ENCODE data around the gene DAP.
"Not testable (repeated sequence)": the region's sequence is repeated elsewhere in the genome, so short reads cannot be mapped to it uniquely, and the experiment has no call there.

DAP gene

DNA sequence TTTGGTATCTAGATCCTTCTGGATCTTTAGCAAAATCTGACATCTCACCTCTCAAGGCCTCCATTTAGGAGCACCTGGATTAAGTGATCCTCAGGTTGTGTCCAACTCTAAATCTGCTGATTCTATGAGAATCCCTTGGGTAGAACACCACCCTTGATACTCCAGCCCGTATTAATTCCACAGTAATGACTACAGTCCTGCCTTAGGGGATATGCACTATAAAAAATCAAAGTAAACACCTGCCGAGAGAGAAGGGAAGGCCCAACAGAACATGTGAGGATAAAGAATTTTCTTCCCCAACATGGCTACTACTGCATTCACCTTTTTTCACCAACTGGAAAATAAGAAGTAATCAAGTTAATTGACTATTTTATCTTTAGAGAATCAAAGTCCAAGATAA, 27.6 kb downstream of the DAP start:
- DNase-seq: no peak

DNA sequence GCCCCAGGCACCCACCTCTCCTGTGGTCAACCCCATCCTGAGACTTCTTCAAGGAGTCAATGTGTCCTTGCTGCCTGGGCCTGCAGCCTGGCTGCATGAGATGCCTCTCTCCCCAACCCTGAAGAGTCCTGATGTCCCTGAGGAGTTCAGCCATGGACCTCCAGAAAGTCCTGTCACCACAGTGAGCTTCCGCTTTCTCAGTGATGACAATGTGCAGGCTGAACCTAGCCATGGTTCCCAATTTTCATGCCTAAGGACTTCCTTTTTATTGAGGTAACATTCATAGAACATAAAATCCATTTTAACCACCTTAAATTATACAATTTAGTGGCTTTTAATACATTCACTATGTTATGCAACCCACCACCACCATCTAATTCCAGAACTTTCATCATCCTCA, 29.1 kb downstream of the DAP start:
- DNase-seq: no peak

DNA sequence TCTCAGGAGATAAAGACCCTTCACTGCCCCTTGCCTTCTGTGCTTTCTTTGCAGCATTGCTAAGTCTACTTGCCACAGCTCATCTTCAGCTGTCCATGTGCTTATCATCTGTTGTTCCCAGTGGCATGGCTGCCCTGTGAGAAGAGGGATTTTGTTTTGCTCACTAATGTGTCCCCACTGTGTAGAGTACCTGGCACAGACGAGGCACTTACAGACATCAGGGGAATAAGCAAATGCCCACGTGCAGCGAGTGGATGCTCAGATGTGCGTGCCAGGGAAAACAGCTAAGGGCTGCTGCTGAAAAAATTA, 31.0 kb downstream of the DAP start:
- DNase-seq: no peak

DNA sequence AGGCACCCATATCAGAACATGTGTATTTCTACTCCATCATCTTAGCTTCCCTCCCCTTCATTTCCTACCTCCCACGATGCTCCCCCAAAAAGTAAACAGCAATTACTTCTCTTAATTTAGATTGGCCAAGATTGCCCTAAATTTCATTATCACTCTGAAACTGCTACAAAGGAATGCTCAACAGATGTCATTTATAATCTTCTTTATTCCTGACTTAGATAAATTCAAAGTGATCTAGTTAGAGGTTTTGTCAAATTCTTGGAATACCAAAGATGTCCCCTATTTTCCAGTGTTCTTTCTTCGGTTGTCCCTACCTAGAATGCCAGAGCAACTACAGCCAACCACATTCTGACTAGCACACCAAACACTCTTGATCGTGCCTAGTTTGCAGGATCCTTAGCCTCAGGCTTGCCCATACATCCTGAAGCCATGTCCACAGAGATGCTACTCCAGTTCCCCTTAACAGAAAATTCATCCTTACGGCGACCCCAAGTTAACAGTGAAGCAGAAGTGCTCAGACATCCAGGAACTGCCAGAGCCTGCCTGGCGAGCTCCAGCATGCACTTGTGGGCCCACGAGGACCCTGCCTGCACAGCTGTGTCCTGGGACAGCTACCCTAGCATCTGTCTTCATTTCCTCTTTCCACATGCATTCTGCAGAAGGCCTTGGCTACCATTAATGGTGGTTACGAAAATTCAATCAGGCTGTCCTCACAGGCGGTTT, 31.6 kb downstream of the DAP start:
- peak; percentile 74 for DNase-seq

DNA sequence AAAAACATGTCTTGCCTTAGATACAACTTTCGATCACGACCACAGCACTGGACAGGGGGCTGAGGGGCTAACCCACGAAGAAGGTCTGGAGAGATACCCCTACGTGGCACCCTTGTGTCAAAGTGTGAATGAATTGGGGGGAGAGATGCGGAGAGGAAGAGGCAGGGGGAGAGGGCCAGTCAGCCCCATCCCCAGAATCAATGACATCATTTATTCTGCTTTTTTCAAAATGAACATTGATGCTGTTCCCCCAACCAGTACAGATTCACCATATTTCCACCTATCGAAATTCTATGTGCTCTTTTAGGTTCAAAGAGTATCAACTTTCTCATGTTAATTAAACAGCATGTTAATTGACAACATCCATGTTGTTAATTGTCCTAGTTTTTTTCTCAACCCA, 32.4 kb downstream of the DAP start:
- no peak for DNase-seq

DNA sequence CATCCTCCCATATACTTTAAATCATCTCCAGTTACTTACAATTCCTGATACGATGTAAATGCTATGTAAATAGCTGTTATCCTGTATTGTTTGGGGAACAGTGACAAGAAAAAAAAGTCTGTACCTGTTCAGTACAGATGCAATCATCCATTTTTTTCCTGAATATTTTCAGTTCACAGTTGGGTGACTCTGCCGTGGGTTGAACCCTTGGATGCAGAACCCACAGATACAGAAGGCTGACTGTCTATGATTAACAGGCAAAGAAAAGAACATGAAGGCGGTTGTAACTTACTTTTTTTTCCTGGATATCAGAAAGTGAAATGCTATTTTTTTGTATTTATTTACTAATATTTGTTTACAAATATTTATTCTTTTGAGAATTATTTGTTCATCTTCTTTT, 33.2 kb downstream of the DAP start:
- DNase-seq: no peak

DNA sequence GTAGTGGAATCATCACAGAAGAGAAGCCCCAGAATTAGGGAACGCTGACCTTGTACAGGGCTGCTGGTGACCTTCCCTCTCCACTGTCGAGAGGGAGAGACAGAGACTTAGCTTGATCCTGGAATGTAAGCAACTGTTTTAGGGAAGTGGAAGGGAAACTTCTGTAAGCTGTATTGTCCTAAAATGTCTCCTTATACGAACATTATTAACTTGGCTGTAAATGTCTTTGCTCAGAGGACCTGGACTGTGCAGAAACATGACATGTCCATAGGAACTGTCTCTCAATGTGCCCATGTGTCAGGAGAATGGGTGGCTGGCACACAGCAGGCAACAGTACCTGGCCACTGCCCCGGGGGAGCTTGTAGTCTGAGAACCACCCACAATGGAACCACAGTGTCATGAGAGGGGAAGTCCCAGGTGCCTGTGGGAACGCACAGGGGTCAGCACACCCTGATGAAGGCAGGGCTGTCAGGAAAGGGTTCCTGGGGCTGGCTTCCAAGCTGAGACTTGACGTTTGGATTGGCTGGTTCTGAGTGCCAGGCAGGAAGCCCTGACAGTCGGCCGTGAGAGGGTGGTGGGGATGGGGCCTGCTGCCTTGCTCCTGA, 34.0 kb downstream of the DAP start:
- no peak for DNase-seq

DNA sequence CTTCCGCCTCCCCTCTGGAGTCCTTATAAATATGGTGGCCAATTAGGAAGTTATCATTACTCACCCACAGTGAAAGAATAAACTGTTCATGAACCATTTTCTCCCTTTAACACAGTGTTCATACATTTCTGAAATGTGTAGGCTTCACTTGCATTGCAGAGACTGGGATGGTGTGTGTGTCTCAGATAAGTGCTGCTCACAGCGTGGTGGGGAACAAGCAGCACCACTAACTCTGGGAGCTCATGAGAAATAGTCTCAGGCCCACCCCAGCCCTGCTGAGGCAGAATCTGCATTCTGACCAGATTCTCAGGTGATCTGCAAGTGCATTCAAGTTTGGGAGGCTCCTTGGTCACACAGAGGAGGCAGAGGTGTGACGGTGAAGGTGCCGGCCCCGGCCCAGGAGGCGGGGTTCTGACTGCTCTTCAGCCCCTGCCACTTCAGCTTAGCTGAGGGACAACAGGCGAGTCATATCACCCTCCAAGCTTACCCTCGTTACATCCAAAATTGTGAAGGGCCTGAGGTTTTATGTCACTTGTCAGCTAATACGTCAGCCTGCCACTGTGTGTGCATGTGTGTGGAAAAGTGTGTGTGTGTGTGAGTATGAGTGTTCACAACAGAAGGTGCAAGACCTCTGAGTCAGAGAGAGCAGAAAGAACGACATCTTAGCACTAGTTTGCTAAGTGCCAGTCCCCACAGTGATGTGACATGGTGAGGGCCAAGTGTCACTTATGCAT, 34.7 kb downstream of the DAP start:
- DNase-seq: no peak

DNA sequence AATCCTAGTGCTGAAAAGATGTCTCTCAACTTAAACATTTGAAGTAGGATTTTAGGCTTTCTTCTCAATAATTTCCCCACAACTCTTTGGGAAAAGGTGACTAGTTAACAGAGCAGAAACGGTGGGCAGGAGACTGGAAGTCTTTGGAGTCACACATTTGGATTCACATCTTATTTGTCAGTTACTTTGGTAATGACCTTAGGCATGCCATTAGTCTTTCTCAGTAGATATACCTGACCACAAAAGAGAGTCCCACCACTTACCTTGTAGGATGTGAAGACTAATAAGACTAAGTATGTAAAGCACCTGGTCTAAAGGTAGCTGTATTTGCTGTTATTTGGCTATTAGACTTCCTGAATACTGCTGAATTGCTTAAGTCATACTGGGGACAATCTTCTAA, 35.4 kb downstream of the DAP start:
- DNase-seq: no peak

DNA sequence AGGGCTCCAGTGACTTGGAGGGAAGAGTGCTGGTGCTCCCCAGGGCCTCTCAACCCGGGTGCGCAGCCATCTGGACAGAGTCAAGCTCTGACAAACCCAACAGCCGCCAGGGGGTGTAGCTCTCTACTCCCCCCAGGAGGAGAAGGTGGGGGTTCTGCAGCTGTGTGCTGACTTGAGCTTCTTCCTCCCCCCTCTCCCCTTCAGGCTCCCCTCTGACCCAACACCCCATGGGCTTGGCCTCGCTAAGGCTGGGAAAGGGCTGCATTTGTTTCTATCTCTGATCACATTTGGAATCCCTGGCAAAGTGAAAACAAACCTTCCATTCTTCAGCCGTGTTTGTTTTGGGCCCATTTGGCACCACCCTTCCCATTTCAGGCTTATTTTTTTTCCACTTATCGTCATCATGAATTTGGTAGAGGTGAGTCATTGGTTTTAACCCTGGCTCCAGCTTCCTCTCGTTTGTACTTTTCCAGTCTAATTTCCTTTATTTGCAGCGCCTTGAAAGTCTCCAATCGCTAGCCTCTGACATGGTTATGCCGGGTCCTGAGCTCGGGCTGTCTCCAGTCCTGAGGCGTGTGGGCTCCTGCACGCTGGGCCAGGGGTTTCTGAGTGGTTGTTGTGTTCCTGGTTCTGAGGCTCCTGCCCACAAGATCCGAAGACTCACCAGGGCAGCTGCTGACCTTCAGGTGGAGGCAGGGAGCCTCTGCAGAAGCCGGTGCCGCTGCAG, 36.1 kb downstream of the DAP start:
- no peak for DNase-seq

DNA sequence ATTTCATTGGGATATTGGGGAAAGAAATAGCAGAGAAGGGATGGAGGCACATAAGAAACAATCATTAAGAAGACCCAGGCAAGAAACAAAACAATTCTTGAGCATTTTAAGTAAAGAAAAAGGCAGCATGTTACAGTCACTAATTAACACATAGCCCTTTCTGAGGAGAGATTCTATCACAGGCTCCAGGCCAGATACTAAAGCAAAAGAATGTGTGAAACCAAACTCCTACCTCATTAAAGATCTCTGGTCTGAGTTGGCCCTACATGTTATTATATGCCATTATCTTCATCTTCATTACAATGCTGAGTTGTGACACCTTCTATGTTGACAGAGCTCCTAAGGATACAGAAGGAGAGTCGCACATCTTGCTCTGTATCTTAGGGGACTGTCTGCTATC, 37.5 kb downstream of the DAP start:
- no peak for DNase-seq

DNA sequence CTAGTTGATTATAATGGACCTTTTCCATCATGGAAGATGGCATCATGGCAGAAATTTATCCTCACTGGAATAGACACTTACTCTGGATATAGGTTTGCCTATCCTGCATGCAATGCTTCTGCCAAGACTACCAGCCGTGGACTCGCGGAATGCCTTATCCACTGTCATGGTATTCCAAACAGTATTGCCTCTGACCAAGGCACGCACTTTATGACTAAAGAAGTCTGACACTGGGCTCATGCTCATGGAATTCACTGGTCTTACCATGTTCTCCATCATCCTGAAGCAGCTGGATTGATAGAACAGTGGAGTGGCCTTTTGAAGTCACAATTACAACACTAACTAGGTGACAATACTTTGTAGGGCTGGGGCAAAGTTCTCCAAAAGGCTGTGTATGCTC, 40.3 kb downstream of the DAP start:
- not testable (repeated sequence) for DNase-seq

DNA sequence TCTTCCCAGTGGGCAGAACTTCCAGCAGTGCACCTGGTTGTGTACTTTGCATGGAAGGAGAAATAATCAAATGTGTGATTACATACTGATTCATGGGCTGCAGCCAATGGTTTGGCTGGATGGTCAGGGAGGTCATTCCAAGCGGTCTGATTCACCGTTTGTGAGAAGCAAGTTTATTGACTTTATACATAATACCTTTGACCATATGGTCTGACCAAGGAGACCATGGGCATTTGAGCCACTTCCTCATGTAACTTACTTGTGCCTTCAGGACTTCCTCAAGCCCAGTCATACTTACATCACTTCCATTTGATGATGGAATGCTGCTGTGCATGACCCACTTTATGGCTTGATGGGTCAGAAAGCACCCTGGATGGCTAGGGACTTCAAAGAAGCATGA, 41.1 kb downstream of the DAP start:
- DNase-seq: no peak

DNA sequence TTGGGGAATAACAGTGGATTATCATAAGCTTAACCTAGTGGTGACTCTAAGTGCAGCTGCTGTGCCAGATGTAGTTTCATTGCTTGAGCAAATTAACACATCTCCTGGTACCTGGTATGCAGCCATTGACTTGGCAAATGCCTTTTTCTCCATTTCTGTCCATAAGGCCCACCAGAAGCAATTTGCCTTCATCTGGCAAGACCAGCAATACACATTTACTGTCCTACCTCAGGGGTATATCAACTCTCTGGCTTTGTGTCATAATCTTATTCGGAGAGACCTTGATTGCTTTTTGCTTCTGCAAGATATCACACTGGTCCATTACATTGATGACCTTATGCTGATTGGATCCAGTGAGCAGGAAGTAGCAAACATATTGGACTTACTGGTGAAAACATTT, 42.4 kb downstream of the DAP start:
- DNase-seq: not testable (repeated sequence)

DNA sequence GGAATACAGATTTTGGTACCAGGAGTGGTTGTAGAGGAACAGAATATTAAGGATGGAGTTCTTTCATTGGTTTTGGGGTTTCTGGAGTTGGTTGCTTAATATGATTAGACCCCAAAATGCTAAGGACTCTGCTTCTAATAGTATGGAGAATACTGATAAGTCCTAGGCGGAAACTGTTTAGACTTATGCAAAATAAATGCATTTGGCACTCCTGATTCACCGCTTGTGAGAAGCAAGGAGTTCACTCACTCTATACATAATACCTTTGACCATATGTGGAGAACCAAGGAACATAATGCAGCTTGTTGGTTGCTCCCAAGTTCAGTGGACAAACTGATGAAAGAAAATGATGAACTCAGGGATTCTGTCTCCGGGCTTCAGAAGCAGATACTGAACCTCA, 44.2 kb downstream of the DAP start:
- not testable (repeated sequence) for DNase-seq

DNA sequence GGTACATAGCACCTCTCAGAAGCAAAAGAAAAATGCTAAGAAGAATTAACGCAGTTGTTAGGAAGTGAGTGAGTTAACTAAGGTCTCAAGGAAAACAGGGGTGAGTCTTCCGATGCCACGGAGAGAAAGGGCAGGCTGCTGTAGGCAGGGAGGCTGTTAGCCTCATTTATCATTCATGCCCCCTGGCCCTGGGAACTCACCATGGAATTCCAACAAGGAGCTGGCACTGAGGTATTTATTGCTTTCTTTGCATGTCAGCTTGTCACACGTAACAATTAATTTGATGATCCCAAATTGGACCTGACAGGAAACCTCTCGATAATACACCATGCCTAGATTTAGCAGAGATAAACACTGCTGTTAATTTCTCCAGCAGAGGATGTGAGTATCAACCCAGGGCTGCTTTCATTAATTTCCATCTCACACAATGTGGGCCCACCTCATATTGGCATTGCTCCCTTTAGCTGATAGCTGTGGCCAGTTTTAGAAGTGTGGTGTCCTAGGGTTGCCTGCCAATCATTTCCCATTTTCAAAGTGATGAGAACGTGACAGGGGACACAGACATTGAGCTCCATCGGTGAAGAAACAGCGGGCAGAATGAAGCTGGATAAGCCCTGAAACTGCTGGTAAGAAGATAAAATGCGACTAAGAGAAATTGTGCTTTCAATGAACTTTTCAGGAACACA, 45.3 kb downstream of the DAP start:
- DNase-seq: no peak

DNA sequence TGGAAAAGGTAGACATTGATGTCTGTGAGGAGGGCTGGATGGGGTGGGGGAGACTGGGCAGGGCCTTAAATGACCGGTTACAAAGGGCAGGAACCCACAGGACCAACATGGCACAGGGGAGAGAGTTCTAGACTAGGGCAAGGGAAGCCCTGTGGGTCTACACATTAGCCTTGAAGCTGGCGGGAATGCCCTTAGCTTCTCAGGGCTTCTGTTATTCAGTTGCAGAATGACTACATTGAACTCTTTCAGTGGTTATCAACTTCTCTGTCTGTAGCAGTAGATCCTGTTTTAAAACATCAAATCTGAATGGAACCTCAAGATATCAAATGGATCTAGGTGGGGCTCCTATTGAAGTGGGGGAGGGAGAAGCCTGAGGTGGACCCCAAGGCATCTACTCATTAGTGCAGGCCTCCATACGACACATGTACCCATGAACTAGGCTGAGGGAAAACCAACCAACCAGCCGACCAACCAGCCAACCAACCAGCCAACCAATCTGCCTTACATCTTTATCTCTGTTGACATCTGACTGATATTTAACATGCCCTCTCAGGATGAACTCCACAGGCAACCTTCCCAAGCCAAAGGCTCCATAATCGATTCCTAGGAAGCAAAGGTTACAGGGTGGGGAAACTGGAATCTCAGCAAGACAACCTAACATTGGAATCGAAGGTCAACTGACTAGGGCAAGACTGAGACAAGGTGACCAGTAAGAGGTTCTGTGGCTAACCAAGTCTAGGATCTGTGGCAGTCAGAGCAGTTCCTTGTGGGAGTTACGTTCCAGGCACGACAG, 48.3 kb downstream of the DAP start:
- DNase-seq: no peak

DNA sequence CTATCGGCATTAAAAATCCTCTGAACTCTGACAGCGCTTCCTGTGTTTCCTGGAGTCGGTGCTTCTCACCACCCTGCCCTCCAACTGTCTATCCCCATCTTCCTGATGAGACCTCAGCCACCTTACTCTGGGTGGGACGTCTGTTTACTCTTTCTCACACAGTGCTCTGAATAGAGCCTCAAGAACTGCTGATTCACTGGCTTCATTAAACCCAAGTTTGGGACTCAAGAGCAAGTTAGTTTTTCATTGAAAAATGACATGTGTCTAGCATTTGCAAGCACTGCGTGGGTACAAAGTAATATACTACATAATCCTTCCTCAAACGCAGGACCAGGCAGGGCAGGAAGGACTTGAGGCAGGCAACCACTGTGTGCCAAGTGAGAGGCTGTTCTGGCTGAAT, 49.5 kb downstream of the DAP start:
- DNase-seq: no peak

DNA sequence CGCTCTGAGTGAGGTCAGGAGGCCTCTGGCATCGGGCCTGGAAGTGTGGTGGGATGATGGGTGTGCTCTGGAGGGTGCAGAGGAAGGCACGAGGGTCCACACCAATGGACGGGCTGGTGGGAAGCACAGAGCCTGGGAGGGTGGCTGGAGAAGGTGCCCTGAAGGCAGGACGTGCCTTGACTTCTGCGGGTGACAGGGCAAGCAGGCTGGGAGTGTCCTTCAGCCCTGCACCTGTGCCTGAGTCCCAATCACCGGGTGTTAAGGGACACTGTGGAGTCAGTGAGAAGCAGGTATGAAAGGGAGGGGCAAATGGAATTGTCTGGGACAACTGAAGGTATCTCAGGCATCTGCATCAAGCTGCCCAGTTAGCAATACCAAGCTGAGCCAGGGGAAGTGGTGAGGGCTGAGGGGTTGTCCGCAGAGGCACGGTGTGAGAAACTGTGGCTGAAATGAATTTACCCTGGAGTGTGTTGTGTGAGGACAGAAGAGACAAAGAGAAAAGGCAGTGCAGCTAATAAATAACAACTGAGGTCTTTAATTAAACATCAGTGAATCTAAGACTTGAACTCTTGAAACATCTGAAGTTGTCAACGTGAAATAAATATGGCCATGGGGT, 50.4 kb downstream of the DAP start:
- no peak for DNase-seq

DNA sequence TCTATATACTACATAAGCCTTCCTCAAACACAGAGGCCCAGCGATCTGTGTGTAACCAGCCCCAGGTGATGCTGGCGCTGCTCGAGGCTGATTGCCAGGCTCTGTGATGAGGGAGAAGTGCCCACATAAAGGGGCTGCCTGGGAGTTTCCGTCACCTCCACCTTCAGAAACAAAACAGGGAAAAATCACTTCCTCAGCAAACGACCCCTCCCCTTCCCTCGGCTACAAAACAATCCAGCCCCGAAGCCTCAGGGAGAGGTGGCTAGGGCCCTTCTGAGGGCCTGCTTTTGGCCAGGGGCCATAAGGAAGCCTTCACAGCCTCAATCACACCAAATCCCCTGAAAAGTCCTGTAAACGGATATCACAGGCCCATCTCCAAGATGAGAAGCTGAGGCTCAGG, 51.1 kb downstream of the DAP start:
- no peak for DNase-seq

DNA sequence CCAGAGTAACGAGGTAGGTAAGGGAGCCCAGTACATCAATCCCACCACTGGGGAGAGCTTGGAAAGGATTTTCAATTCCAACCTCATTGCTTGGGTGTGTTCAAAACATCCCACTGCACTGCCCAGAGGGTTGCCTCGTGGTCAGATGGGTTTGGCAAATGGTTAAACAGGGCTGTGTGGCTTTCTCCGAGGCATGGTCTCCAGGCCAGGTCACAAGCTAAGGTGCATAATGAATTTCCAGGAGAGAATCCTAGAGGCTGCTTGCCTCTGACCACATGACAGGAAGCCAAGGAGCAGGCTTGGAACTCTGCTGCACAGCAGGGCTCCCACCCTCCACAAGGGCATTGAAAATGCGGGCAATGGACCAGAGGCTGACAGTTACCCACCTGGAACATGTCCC, 51.6 kb downstream of the DAP start:
- DNase-seq: no peak

Measured in hematopoietic multipotent progenitor cell treated with erythropoietin and hydrocortisone succinate and interleukin-3 and kit ligand, for 4 days (in vitro differentiated cells).